ENCODE results near the gene LPAR1.

Gene LPAR1

GRCh38 chr9:110990481-110990880 lies 47.8 kb downstream of the LPAR1 start:
- TF ChIP-seq CTCF (IDR thresholded peaks at IDR 0.05; ENCODE audit: low read depth, low read length): no peak
- H3K4me3 ChIP-seq (ENCODE audit: low read depth, low read length): no peak overlapping the region

DNA sequence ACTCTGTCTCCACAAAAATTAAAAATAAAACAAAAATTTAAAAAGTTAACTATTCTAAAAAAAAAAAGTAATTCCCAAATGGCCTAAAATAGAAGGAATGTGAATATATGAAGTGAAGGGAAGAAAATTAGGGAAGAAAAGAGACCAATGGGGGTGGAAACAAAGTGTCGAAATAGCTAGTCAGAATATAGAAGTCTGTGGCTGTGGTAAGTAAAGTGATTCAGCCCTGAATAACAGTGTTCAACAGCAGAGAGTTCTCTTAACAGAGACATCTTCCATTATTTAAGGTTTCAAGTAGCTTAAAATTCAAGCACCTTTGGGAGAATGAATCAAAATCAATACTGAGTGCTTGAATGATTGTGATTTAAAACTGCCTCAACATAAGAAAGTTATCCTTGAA lies 51.7 kb downstream of the LPAR1 start:
- no peak for TF ChIP-seq CTCF (IDR thresholded peaks at IDR 0.05; ENCODE audit: low read depth, low read length)
- no peak overlapping the region for H3K4me3 ChIP-seq (ENCODE audit: low read depth, low read length)

GRCh38 chr9:110984890-110985437 lies 53.3 kb downstream of the LPAR1 start:
- H3K4me3 ChIP-seq (ENCODE audit: low read depth, low read length): no peak overlapping the region
- TF ChIP-seq CTCF (IDR thresholded peaks at IDR 0.05; ENCODE audit: low read depth, low read length): no peak

DNA sequence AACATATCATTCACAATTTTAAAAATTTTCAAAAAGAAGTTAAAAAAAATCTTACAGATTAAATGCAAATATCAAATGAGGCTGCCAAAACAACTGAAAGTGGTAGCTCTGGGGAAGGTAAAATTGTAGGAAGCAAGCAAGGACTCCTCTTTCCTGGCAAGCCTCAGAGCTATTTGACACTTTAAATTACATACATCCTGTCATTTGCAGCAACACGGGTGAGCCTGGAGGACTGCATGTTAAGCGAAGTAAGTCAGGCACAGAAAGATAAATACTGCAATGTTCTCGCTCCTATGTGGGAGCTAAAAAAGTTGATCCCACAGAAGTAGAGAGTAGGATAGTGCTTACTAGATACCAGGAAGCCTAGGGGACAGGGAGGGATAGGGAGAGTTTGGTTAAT lies 58.0 kb downstream of the LPAR1 start:
- no peak for TF ChIP-seq CTCF (IDR thresholded peaks at IDR 0.05; ENCODE audit: low read depth, low read length)
- no peak overlapping the region for H3K4me3 ChIP-seq (ENCODE audit: low read depth, low read length)

DNA sequence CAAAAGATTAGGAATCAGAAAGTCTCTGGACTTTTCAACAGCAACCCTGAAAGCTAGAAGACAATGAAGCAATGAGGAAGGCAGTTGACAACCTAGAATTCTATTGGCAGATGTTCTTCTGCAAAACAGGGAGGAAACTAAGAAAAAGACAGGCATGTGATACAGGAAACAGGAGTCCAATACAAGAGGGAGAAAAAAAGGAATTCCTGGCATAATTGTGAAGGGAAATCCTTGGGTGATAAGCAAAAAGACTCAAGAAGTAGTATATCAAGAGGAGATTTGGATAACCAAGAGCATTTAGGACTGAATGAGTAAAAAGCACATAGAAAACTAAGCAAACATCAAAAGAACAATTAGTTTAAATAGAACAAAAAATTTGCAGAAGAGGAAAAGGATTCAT lies 58.6 kb downstream of the LPAR1 start:
- no peak for TF ChIP-seq CTCF (IDR thresholded peaks at IDR 0.05; ENCODE audit: low read depth, low read length)
- H3K4me3 ChIP-seq (ENCODE audit: low read depth, low read length): no peak overlapping the region

DNA sequence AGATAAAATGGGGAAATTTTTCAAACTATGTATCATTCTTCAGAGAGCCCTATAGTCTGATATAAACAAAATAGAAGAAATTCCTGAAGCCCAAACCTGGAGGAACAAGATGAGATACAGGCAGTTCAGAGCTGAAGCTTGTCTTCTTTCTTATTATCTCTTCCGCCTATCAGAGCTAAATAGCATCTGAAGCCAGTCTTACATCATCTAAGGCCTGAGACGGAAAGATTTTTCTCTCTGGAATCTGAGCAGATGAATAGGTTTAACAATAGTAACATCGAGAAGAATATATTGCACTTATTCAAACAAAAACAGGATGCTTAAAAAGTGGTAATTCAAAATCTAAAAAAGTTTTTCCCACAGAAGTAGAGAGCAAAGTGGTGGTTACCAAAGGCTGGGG lies 59.8 kb downstream of the LPAR1 start:
- no peak overlapping the region for H3K4me3 ChIP-seq (ENCODE audit: low read depth, low read length)
- TF ChIP-seq CTCF (IDR thresholded peaks at IDR 0.05; ENCODE audit: low read depth, low read length): no peak

DNA sequence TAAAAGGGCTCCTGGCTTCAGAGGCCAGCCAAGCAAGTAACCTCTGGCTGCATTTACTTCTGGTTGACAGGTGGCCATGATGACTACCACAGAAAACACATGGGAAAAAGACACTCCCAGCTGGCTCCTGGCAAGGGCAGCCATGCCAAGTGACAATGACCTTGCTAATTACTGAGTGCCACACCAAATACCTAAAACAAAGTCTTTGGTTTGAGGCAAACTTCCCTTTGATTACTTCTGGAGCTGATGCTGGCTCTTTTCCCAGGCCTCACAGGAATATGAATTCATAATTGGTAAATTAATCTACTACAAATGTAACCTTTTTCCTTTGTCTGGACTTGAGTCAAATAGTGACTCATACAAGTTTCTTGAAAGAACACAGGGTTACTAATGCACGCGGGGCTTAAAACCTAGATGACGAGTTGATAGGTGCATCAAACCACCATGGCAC lies 61.0 kb downstream of the LPAR1 start:
- TF ChIP-seq CTCF (IDR thresholded peaks at IDR 0.05; ENCODE audit: low read depth, low read length): no peak

More for the DNA sequence above, 61.0 kb downstream of the LPAR1 start:
- no peak overlapping the region for H3K4me3 ChIP-seq (ENCODE audit: low read depth, low read length)

All from WI38 (cell line).